Measurements from ENCODE around the gene ARVCF.

Gene ARVCF

GRCh38 chr22:19933341-19934241, 83.0 kb downstream of the ARVCF start:
- ChIA-PET POLR2A (no interaction called here), CTCF (interaction anchor here (1.1 to 2.1 kb wide), 4 partner anchors 10 to 203 kb away, joined by 3 to 8 read pairs (median 4); no protein-coding TSS in a partner anchor)
- no peak for DNase-seq (ENCODE audit: low read depth, low spot score)
- no peak overlapping the region for H3K4me3 ChIP-seq (ENCODE audit: low read depth, low read length)
- TF ChIP-seq CTCF (IDR thresholded peaks at IDR 0.05; ENCODE audit: insufficient read depth, low read length, missing control alignments): no peak

- H3K4me3 ChIP-seq (ENCODE audit: low read depth, low read length): no peak overlapping the region
- DNase-seq (ENCODE audit: low read depth, low spot score): no peak
- ChIA-PET POLR2A (interaction anchor here (0.7 to 1.0 kb wide), 2 partner anchors 9 to 375 kb away, joined by 3 to 5 read pairs; partner anchors contain the start of genes COMT and TXNRD2), CTCF (interaction anchor here (1.1 to 1.3 kb wide), 2 partner anchors 22 to 202 kb away, joined by 3 to 5 read pairs; no protein-coding TSS in a partner anchor)
- TF ChIP-seq CTCF (IDR thresholded peaks at IDR 0.05; ENCODE audit: insufficient read depth, low read length, missing control alignments): no peak
Measured at GRCh38 chr22:19932367-19933206, 84.0 kb downstream of the ARVCF start.

- no peak for TF ChIP-seq CTCF (IDR thresholded peaks at IDR 0.05; ENCODE audit: insufficient read depth, low read length, missing control alignments)
- ChIA-PET POLR2A (no interaction called here), CTCF (interaction anchor here (1.3 kb wide), 1 partner anchor 21 kb away, joined by 5 read pairs; no protein-coding TSS in a partner anchor)
- DNase-seq (ENCODE audit: low read depth, low spot score): no peak
- H3K4me3 ChIP-seq (ENCODE audit: low read depth, low read length): no peak overlapping the region
Measured at GRCh38 chr22:19931514-19931913, 85.1 kb downstream of the ARVCF start.

GRCh38 chr22:19930551-19931486, 85.8 kb downstream of the ARVCF start:
- ChIA-PET CTCF (interaction anchor here (0.8 to 0.9 kb wide), 2 partner anchors 199 to 201 kb away, joined by 3 to 4 read pairs; no protein-coding TSS in a partner anchor), POLR2A (no interaction called here)
- no peak for TF ChIP-seq CTCF (IDR thresholded peaks at IDR 0.05; ENCODE audit: insufficient read depth, low read length, missing control alignments)
- H3K4me3 ChIP-seq (ENCODE audit: low read depth, low read length): no peak overlapping the region
- DNase-seq (ENCODE audit: low read depth, low spot score): no peak

- no peak for TF ChIP-seq CTCF (IDR thresholded peaks at IDR 0.05; ENCODE audit: insufficient read depth, low read length, missing control alignments)
- no peak overlapping the region for H3K4me3 ChIP-seq (ENCODE audit: low read depth, low read length)
- no peak for DNase-seq (ENCODE audit: low read depth, low spot score)
- POLR2A ChIA-PET: no interaction called here
- CTCF ChIA-PET: interaction anchor here (0.8 to 0.9 kb wide), 2 partner anchors 198 to 200 kb away, joined by 3 to 4 read pairs; no protein-coding TSS in a partner anchor
Measured at GRCh38 chr22:19929586-19930550, 86.8 kb downstream of the ARVCF start.
